PC-9 (cell line): Measurements from ENCODE around the gene TAL1. TPM values are rescaled to one million over a fixed set of nuclear protein-coding genes. Genes with fewer than 3 reads are reported as not detected.

Experiments
- BruUV-seq: library from RNA; stranded (reverse); fragments of 400-500 nt; replicated peaks from 2 replicates; lab custom pipeline; 2021; lab: Mats Ljungman, UMichigan
- CTCF ChIA-PET: fragments of 300-600 bp; sonication (Branson Sonifier 250); formaldehyde crosslinking; loops from one replicate; lab custom pipeline; 2022; ENCODE audit warnings: antibody characterized with exemption; lab: Charles Lee
- POLR2A ChIA-PET: fragments of 300-600 bp; sonication (Branson Sonifier 250); formaldehyde crosslinking; loops from one replicate; lab custom pipeline; 2022; ENCODE audit warnings: antibody characterized with exemption; ENCODE audit not compliant: unreplicated experiment; lab: Charles Lee
- DNase-seq, 2 experiments: peaks; one replicate each; pipeline versions ENCODE4 v3.0.0 to v3.0.0-alpha.2; 2015 to 2022; ENCODE audit warnings: mixed read lengths in 1 of 2
- H2AFZ ChIP-seq: fragments of 200-600 bp; sonication (generic); 2 replicates; pipeline ENCODE4 v1.8.1; 2017; ENCODE audit warnings: antibody characterized with exemption
- H3F3A ChIP-seq: fragments of 200-600 bp; sonication (generic); 2 replicates; pipeline ENCODE4 v1.8.1; 2017; ENCODE audit warnings: antibody characterized with exemption, mild to moderate bottlenecking, low read depth; ENCODE audit not compliant: insufficient read depth
- H3K27ac ChIP-seq: fragments of 200-600 bp; sonication (generic); 2 replicates; pipeline ENCODE4 v1.6.1; 2016; ENCODE audit warnings: mixed run types
- H3K27me3 ChIP-seq: fragments of 200-600 bp; sonication (generic); 2 replicates; pipeline ENCODE4 v1.6.1; 2016; ENCODE audit warnings: low read depth, mixed run types; ENCODE audit not compliant: insufficient read depth
- H3K36me3 ChIP-seq: fragments of 200-600 bp; sonication (generic); 2 replicates; pipeline ENCODE4 v1.6.1; 2016; ENCODE audit warnings: low read depth, mixed run types
- H3K4me1 ChIP-seq: fragments of 200-600 bp; sonication (generic); replicated peaks from 2 replicates; pipeline ENCODE4 v1.6.1; 2016; ENCODE audit warnings: mixed run types; ENCODE audit not compliant: insufficient read depth
- H3K4me2 ChIP-seq: fragments of 200-600 bp; sonication (generic); 2 replicates; pipeline ENCODE4 v1.6.1; 2017; ENCODE audit warnings: mixed run types
- H3K4me3 ChIP-seq: fragments of 200-600 bp; sonication (generic); 2 replicates; pipeline ENCODE4 v1.6.1; 2016; ENCODE audit warnings: mixed run types
- H3K79me2 ChIP-seq: fragments of 200-600 bp; sonication (generic); 2 replicates; pipeline ENCODE4 v1.6.1; 2017; ENCODE audit warnings: low read depth, mixed run types
- H3K9me2 ChIP-seq: fragments of 200-600 bp; sonication (generic); 2 replicates; pipeline ENCODE4 v1.8.1; 2017; ENCODE audit warnings: mild to moderate bottlenecking; ENCODE audit not compliant: insufficient read depth
- H3K9me3 ChIP-seq: fragments of 200-600 bp; sonication (generic); 2 replicates; pipeline ENCODE4 v1.8.1; 2016; ENCODE audit warnings: low read depth; ENCODE audit not compliant: insufficient read depth
- H4K20me1 ChIP-seq: fragments of 200-600 bp; sonication (generic); 2 replicates; pipeline ENCODE4 v1.8.1; 2017; ENCODE audit not compliant: insufficient read depth
- EZH2 ChIP-seq: fragments of 200-600 bp; sonication (generic); IDR thresholded peaks from 2 replicates; pipeline ENCODE4 v1.8.0; 2017; ENCODE audit warnings: antibody characterized with exemption, low read depth
- intact Hi-C: fragments of 100-400 bp; cut with micrococcal nuclease; formaldehyde crosslinking; loops from one replicate; pipeline ENCODE4 v1.10.0; 2022; ENCODE audit not compliant: unreplicated experiment
- total RNA-seq: library from RNA; stranded (reverse); gene quantifications from 2 replicates; pipeline ENCODE4 v1.2.3, GENCODE V29; 2021
- TF ChIP-seq, protein P1 (sequence below): fragments of 200-600 bp; sonication (generic); conservative IDR thresholded peaks from 2 replicates; pipeline ENCODE4 v1.6.1; 2017; ENCODE audit warnings: mixed run types, antibody characterized with exemption, mild to moderate bottlenecking, moderate library complexity

TAL1 gene
- total RNA-seq, 1 experiment from 2014 or later: not detected

DNA sequence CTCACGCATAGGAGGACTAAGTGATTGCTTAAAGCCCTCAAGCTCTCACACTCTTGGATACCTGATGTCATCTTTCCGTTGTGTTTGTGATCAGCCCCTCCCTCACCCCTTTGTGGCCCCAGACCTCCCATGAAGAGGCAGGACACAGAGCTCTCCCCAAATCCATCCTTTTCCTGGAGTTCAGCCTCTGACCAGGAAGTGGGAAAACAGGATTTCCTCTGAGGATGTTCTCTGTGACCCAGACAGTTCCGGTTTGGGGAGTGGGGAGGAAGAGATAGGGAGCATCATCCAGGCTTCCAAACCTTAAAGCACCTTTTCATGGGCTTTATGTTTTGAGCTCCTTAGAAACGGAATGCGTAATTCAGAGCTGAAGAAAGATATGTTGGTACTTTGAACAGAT lies 11.9 kb upstream of the TAL1 start:
- BruUV-seq: no TSS peak
- no peaks in the 10 kb centered on the region for H3K4me1 ChIP-seq
- no peaks in the 10 kb centered on the region for H3K79me2 ChIP-seq
- H3K36me3 ChIP-seq: no peaks in the 10 kb centered on the region
- ChIA-PET CTCF (no interaction called here), POLR2A (interaction anchor here (0.6 kb wide), 1 partner anchor 19 kb away, joined by 6 read pairs; no protein-coding TSS in a partner anchor)
- H3K9me3 ChIP-seq: no peaks in the 10 kb centered on the region
- no peaks in the 10 kb centered on the region for H3K27me3 ChIP-seq
- intact Hi-C loops: no loop called here
- H3K9me2 ChIP-seq: no peaks in the 10 kb centered on the region
- no peak for DNase-seq
- no peak overlapping the region for H3K4me2 ChIP-seq
- TF ChIP-seq EZH2: no peak
- TF ChIP-seq, protein P1, sequence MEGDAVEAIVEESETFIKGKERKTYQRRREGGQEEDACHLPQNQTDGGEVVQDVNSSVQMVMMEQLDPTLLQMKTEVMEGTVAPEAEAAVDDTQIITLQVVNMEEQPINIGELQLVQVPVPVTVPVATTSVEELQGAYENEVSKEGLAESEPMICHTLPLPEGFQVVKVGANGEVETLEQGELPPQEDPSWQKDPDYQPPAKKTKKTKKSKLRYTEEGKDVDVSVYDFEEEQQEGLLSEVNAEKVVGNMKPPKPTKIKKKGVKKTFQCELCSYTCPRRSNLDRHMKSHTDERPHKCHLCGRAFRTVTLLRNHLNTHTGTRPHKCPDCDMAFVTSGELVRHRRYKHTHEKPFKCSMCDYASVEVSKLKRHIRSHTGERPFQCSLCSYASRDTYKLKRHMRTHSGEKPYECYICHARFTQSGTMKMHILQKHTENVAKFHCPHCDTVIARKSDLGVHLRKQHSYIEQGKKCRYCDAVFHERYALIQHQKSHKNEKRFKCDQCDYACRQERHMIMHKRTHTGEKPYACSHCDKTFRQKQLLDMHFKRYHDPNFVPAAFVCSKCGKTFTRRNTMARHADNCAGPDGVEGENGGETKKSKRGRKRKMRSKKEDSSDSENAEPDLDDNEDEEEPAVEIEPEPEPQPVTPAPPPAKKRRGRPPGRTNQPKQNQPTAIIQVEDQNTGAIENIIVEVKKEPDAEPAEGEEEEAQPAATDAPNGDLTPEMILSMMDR: no peak
- no peak overlapping the region for H3K4me3 ChIP-seq
- no peaks in the 10 kb centered on the region for H4K20me1 ChIP-seq
- no peak overlapping the region for H2AFZ ChIP-seq
- no peak overlapping the region for H3K27ac ChIP-seq
- H3F3A ChIP-seq: peaks cover 7% of the 10 kb centered on the region; the same call in 1 of the 2 replicates

DNA sequence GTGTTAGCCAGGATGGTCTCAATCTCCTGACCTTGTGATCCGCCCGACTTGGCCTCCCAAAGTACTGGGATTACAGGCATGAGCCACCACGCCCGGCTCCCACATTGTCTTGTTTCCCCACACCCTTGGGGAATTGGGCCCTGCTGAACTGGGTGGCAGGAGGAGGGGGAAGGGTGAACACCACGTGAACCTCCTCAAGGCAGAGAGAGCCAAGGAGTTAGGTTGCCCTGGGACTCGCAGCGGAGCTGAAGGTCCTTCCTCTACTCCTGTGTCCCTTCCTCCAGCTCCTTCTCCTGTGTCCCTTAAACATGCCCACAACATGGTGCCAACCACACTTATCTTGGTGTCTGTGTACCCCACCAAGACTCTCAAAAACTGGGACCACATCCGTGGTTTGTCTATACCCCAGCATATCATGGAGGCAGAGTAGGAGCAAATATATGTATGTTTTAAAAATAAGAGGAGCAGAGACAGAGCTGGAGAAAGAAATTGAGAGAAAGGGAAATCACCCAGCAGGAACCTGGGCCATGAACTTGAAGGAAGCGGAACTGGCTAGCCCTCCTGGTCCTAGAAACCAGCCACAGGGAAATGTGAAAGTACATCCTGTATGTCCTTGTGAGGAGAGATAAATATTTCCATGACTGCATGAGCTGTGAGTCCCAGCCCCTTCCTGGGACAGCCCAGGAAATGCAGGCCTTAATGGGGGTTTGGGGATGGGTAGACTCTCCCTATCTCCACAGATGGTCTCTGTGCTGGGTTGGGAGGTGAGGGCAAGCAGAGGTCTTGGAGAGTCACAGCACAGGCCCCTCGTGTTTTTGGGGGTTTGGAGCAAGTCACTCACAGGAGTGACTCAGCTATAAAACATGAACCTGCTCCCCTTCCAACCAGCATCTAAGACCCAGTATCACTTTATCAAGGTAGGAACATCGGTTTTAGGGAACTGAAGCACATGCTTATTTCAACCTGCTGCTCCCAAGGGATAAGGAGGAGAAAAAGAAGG lies 9.4 kb upstream of the TAL1 start:
- H3K27ac ChIP-seq: no peak overlapping the region
- no peaks in the 10 kb centered on the region for H3K27me3 ChIP-seq
- H3F3A ChIP-seq: no peaks in the 10 kb centered on the region
- H3K79me2 ChIP-seq: no peaks in the 10 kb centered on the region
- no peaks in the 10 kb centered on the region for H3K36me3 ChIP-seq
- TF ChIP-seq, protein P1: no peak
- TF ChIP-seq EZH2: no peak
- H3K4me1 ChIP-seq: no peaks in the 10 kb centered on the region
- H2AFZ ChIP-seq: no peak overlapping the region; the same call in 1 of the 2 replicates
- ChIA-PET POLR2A (interaction anchor here (0.7 kb wide), 2 partner anchors 48 to 802 kb away, joined by 4 to 7 read pairs; no protein-coding TSS in a partner anchor), CTCF (no interaction called here)
- DNase-seq: no peak
- H4K20me1 ChIP-seq: no peaks in the 10 kb centered on the region
- intact Hi-C loops: no loop called here
- H3K9me2 ChIP-seq: no peaks in the 10 kb centered on the region
- H3K4me3 ChIP-seq: no peak overlapping the region
- H3K9me3 ChIP-seq: no peaks in the 10 kb centered on the region
- no peak overlapping the region for H3K4me2 ChIP-seq
- BruUV-seq: no TSS peak

DNA sequence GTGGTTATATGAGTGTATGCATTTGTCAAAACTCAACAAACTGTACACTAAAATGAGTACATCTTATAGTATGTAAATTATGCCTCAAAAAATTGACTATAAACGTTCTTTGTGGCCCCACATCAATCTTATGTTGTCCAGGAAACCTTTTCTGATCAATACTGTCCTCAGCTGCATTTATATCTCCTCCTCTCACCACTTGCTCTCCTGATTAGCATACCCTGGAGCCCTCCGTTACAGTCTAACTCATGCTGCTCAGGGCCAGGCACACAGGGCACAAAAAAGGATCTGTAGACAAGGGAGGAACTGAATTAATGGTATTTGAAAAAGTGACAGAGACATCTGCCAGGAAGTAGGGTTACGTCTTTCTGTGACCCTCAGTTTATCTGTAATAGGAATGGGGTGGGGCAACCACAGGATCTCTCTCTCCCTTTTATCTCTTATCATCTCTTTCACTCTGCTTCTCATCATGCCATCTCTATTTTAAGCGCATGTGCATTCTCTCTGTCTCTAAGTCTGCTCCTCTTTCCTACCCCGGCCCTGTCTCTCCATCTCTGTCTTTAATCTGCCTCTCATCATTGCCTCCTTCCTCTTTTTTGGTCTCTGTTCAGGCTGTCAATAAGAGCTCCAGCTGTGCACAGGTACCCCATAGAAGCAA lies 7.0 kb upstream of the TAL1 start:
- TF ChIP-seq, protein P1: no peak
- TF ChIP-seq EZH2: no peak
- Histone ChIP-seq H3K4me3 (no peak overlapping the region), H3K4me1 (no peaks in the 10 kb centered on the region), H3K27me3 (no peaks in the 10 kb centered on the region), H3K79me2 (no peaks in the 10 kb centered on the region), H2AFZ (no peak overlapping the region), H3K9me3 (no peaks in the 10 kb centered on the region), H3K4me2 (no peak overlapping the region), H3K27ac (no peak overlapping the region), H3K9me2 (no peaks in the 10 kb centered on the region), H3K36me3 (no peaks in the 10 kb centered on the region), H3F3A (no peaks in the 10 kb centered on the region), H4K20me1 (no peaks in the 10 kb centered on the region)
- BruUV-seq: no TSS peak
- intact Hi-C loops: no loop called here
- DNase-seq: no peak
- POLR2A ChIA-PET: no interaction called here
- CTCF ChIA-PET: no interaction called here
